ENCODE data around the gene ASTN1.

The ASTN1 gene

GRCh38 chr1:177164380-177165068, at the start of gene ASTN1:
Gene ASTN1, minus strand, starts transcription at chr1:177164712. Its CDS starts 36 bp downstream, at chr1:177164676.
- no peak within 1 kb of the TSS for H3K27ac ChIP-seq (ENCODE audit: low read depth, low read length)
- H3K4me1 ChIP-seq (ENCODE audit: control insufficient read depth in 1 of 2, insufficient read depth in 2 of 2, low read length in 2 of 2) = no peaks in the 10 kb centered on the region
- no peak within 1 kb of the TSS for H3K9ac ChIP-seq (ENCODE audit: low read depth in 1 of 2, low read length in 2 of 2)
- H3K9me3 ChIP-seq (ENCODE audit: control insufficient read depth in 1 of 2, low read length in 2 of 2) = no peaks in the 10 kb centered on the region
- no peaks in the 10 kb centered on the region for H3K36me3 ChIP-seq (ENCODE audit: control insufficient read depth in 1 of 2, insufficient read depth in 2 of 2, low read length in 2 of 2)
- peaks cover 30 to 39% of the 10 kb centered on the region in 2 donors for H3K27me3 ChIP-seq (ENCODE audit: control insufficient read depth in 1 of 2, insufficient read depth in 2 of 2, low read length in 2 of 2)
- no peak within 1 kb of the TSS for H3K4me3 ChIP-seq (ENCODE audit: low read depth in 1 of 2, low read length in 2 of 2)

DNA sequence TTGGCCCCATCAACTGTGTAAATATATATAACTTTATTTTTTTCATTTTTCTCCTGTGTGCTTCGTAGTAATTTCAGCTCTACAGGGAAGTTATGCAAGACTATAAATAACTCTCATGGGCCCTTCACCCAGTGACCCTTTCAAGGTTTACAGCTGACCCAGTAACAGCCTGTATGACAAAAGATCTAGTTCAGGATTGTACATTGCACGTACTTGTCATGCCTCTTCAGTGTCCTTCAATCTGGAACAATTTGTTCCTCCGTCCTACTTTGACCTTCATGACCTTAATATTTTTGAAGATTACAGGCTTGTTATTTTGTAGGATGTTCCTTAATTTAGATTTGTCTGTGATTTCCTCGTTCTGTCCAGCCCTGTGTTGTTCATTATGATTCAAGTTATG, 46.7 kb upstream of the ASTN1 start:
- H3K9ac ChIP-seq (ENCODE audit: low read depth in 1 of 2, low read length in 2 of 2) = no peak overlapping the region
- H3K27me3 ChIP-seq (ENCODE audit: control insufficient read depth in 1 of 2, insufficient read depth in 2 of 2, low read length in 2 of 2) = no peaks in the 10 kb centered on the region
- no peak overlapping the region for H3K4me3 ChIP-seq (ENCODE audit: low read depth in 1 of 2, low read length in 2 of 2)
- H3K4me1 ChIP-seq (ENCODE audit: control insufficient read depth in 1 of 2, insufficient read depth in 2 of 2, low read length in 2 of 2) = no peaks in the 10 kb centered on the region
- H3K36me3 ChIP-seq (ENCODE audit: control insufficient read depth in 1 of 2, insufficient read depth in 2 of 2, low read length in 2 of 2) = no peaks in the 10 kb centered on the region
- H3K9me3 ChIP-seq (ENCODE audit: control insufficient read depth in 1 of 2, low read length in 2 of 2) = no peaks in the 10 kb centered on the region
- H3K27ac ChIP-seq (ENCODE audit: low read depth, low read length) = no peak overlapping the region

DNA sequence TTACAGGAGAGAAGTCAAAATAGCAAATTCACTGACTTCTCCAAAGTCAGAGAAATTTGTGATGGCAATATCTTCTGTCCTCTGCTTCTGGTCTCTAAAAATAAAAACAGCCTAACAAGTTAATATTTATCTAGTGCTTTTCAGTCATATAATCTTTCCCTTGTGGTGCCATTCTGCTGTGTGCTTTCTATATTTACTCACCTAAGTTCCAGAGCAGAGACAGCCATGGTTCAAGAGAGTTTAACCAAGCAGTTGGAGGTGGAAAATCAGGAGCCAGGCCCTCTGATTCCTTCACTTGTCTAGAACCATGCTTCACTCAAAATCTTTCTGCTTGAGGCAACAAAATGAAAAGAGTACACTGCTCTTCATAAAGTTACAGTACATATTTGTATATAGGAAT, 45.6 kb upstream of the ASTN1 start:
- Histone ChIP-seq H3K4me3 (ENCODE audit: low read depth in 1 of 2, low read length in 2 of 2) (no peak overlapping the region), H3K27ac (ENCODE audit: low read depth, low read length) (no peak overlapping the region), H3K4me1 (ENCODE audit: control insufficient read depth in 1 of 2, insufficient read depth in 2 of 2, low read length in 2 of 2) (no peaks in the 10 kb centered on the region)

DNA sequence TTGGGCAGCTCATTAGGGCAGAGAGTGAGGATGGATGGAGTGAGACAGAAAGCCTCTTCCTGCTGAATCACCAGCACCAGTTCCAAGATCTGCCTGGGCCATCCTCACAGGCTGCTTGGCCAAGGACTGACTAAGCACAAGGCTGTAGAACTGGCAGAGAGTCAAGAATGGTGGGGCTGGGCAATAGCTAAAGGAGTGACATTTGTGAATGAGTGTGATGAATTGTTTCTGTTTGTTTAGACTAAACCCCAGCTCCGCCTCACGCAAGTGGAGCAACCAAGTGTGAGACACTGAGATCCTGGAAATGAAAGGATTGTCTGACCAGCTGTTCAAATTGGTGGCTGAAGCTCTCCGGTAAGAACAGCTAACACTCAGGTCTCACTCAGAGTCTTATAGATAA, 44.8 kb upstream of the ASTN1 start:
- H3K9ac ChIP-seq (ENCODE audit: low read depth in 1 of 2, low read length in 2 of 2) = no peak overlapping the region
- H3K27me3 ChIP-seq (ENCODE audit: control insufficient read depth in 1 of 2, insufficient read depth in 2 of 2, low read length in 2 of 2) = no peaks in the 10 kb centered on the region
- H3K4me3 ChIP-seq (ENCODE audit: low read depth in 1 of 2, low read length in 2 of 2) = no peak overlapping the region
- H3K4me1 ChIP-seq (ENCODE audit: control insufficient read depth in 1 of 2, insufficient read depth in 2 of 2, low read length in 2 of 2) = no peaks in the 10 kb centered on the region
- no peaks in the 10 kb centered on the region for H3K36me3 ChIP-seq (ENCODE audit: control insufficient read depth in 1 of 2, insufficient read depth in 2 of 2, low read length in 2 of 2)
- no peaks in the 10 kb centered on the region for H3K9me3 ChIP-seq (ENCODE audit: control insufficient read depth in 1 of 2, low read length in 2 of 2)
- no peak overlapping the region for H3K27ac ChIP-seq (ENCODE audit: low read depth, low read length)

More for the DNA sequence above, 45.6 kb upstream of the ASTN1 start:
- Histone ChIP-seq H3K9ac (ENCODE audit: low read depth in 1 of 2, low read length in 2 of 2) (no peak overlapping the region), H3K36me3 (ENCODE audit: control insufficient read depth in 1 of 2, insufficient read depth in 2 of 2, low read length in 2 of 2) (no peaks in the 10 kb centered on the region), H3K27me3 (ENCODE audit: control insufficient read depth in 1 of 2, insufficient read depth in 2 of 2, low read length in 2 of 2) (no peaks in the 10 kb centered on the region), H3K9me3 (ENCODE audit: control insufficient read depth in 1 of 2, low read length in 2 of 2) (no peaks in the 10 kb centered on the region)

DNA sequence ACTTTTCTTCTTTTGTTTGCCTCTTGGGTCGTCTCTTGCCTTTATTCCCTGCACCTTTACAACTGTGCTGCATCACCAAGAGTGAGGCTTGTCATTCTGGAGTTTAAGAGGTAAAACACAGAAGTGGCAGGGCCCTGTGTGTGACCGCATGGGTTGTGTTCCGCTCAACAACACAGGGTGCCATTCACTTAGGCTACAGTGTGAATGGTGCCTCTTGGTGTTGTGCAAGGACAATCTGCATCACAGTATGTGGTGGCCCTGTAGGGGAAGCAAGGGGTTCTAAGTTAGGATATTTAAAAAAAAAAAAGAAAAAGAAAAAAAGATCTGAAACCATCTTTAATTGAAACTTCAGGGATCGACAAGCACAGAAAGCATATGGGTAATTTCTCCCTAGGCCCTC, 44.4 kb upstream of the ASTN1 start:
- no peak overlapping the region for H3K9ac ChIP-seq (ENCODE audit: low read depth in 1 of 2, low read length in 2 of 2)
- no peak overlapping the region for H3K4me3 ChIP-seq (ENCODE audit: low read depth in 1 of 2, low read length in 2 of 2)
- no peaks in the 10 kb centered on the region for H3K9me3 ChIP-seq (ENCODE audit: control insufficient read depth in 1 of 2, low read length in 2 of 2)
- no peaks in the 10 kb centered on the region for H3K4me1 ChIP-seq (ENCODE audit: control insufficient read depth in 1 of 2, insufficient read depth in 2 of 2, low read length in 2 of 2)
- H3K27me3 ChIP-seq (ENCODE audit: control insufficient read depth in 1 of 2, insufficient read depth in 2 of 2, low read length in 2 of 2) = no peaks in the 10 kb centered on the region
- H3K27ac ChIP-seq (ENCODE audit: low read depth, low read length) = no peak overlapping the region
- H3K36me3 ChIP-seq (ENCODE audit: control insufficient read depth in 1 of 2, insufficient read depth in 2 of 2, low read length in 2 of 2) = no peaks in the 10 kb centered on the region

DNA sequence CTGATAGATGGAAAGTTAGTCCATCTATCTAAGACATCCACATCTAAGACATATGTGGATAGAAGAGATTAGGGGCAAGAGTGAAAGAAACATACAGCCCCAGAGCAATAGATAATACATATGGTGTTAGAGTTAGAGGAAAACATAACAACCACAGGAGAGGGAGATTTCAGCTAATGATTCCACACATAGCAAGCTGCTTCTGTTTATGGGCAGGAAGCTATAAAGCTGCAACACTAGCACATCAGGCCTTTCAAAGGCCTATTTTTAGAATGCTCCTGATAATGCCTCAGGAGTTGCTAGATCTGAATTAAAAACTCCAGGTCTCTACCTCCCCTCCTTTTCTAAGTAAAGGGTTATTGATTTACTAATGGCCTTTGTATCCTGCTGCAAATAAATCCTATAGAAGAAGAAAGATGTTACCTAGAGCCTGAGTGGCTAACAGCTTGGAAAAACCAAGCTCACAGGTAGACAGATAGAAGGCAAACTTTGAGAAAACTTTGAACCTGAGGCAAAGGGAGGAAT, 42.4 kb upstream of the ASTN1 start:
- no peak overlapping the region for H3K27ac ChIP-seq (ENCODE audit: low read depth, low read length)
- no peak overlapping the region for H3K4me3 ChIP-seq (ENCODE audit: low read depth in 1 of 2, low read length in 2 of 2)
- H3K36me3 ChIP-seq (ENCODE audit: control insufficient read depth in 1 of 2, insufficient read depth in 2 of 2, low read length in 2 of 2) = no peaks in the 10 kb centered on the region
- no peaks in the 10 kb centered on the region for H3K4me1 ChIP-seq (ENCODE audit: control insufficient read depth in 1 of 2, insufficient read depth in 2 of 2, low read length in 2 of 2)
- H3K9me3 ChIP-seq (ENCODE audit: control insufficient read depth in 1 of 2, low read length in 2 of 2) = no peaks in the 10 kb centered on the region
- no peaks in the 10 kb centered on the region for H3K27me3 ChIP-seq (ENCODE audit: control insufficient read depth in 1 of 2, insufficient read depth in 2 of 2, low read length in 2 of 2)
- H3K9ac ChIP-seq (ENCODE audit: low read depth in 1 of 2, low read length in 2 of 2) = no peak overlapping the region

DNA sequence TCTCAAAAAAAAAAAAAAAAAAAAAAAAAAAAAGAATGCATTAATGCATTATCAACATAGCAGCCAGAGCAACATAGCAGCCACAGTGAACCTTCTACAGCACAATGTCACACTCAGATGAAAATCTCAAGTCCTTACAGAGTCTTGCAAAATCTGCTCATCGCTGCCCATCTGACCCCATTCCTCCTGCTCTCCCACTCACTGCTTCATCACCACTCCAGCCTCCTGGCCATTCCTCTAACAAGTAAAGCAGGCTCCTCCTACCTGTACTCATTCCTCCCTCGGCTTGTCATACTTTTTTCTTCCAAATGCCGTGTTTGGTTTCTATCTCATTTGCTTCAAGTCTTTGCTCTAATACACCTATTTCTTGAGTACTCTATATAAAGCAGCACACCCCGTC, 35.8 kb upstream of the ASTN1 start:
- H3K9me3 ChIP-seq (ENCODE audit: control insufficient read depth in 1 of 2, low read length in 2 of 2) = no peaks in the 10 kb centered on the region
- H3K27me3 ChIP-seq (ENCODE audit: control insufficient read depth in 1 of 2, insufficient read depth in 2 of 2, low read length in 2 of 2) = no peaks in the 10 kb centered on the region
- no peaks in the 10 kb centered on the region for H3K4me1 ChIP-seq (ENCODE audit: control insufficient read depth in 1 of 2, insufficient read depth in 2 of 2, low read length in 2 of 2)
- no peak overlapping the region for H3K4me3 ChIP-seq (ENCODE audit: low read depth in 1 of 2, low read length in 2 of 2)
- no peak overlapping the region for H3K9ac ChIP-seq (ENCODE audit: low read depth in 1 of 2, low read length in 2 of 2)
- H3K36me3 ChIP-seq (ENCODE audit: control insufficient read depth in 1 of 2, insufficient read depth in 2 of 2, low read length in 2 of 2) = no peaks in the 10 kb centered on the region
- no peak overlapping the region for H3K27ac ChIP-seq (ENCODE audit: low read depth, low read length)

GRCh38 chr1:177198243-177198642, 33.7 kb upstream of the ASTN1 start:
- Histone ChIP-seq H3K4me3 (ENCODE audit: low read depth in 1 of 2, low read length in 2 of 2) (no peak overlapping the region), H3K27me3 (ENCODE audit: control insufficient read depth in 1 of 2, insufficient read depth in 2 of 2, low read length in 2 of 2) (no peaks in the 10 kb centered on the region), H3K9ac (ENCODE audit: low read depth in 1 of 2, low read length in 2 of 2) (no peak overlapping the region), H3K36me3 (ENCODE audit: control insufficient read depth in 1 of 2, insufficient read depth in 2 of 2, low read length in 2 of 2) (no peaks in the 10 kb centered on the region), H3K9me3 (ENCODE audit: control insufficient read depth in 1 of 2, low read length in 2 of 2) (no peaks in the 10 kb centered on the region), H3K4me1 (ENCODE audit: control insufficient read depth in 1 of 2, insufficient read depth in 2 of 2, low read length in 2 of 2) (no peaks in the 10 kb centered on the region), H3K27ac (ENCODE audit: low read depth, low read length) (no peak overlapping the region)

- H3K4me1 ChIP-seq (ENCODE audit: control insufficient read depth in 1 of 2, insufficient read depth in 2 of 2, low read length in 2 of 2) = no peaks in the 10 kb centered on the region
- H3K9me3 ChIP-seq (ENCODE audit: control insufficient read depth in 1 of 2, low read length in 2 of 2) = no peaks in the 10 kb centered on the region
- H3K4me3 ChIP-seq (ENCODE audit: low read depth in 1 of 2, low read length in 2 of 2) = no peak overlapping the region
- no peak overlapping the region for H3K27ac ChIP-seq (ENCODE audit: low read depth, low read length)
- no peaks in the 10 kb centered on the region for H3K36me3 ChIP-seq (ENCODE audit: control insufficient read depth in 1 of 2, insufficient read depth in 2 of 2, low read length in 2 of 2)
- H3K27me3 ChIP-seq (ENCODE audit: control insufficient read depth in 1 of 2, insufficient read depth in 2 of 2, low read length in 2 of 2) = peaks cover 0 to 3% of the 10 kb centered on the region in 2 donors
- no peak overlapping the region for H3K9ac ChIP-seq (ENCODE audit: low read depth in 1 of 2, low read length in 2 of 2)
Observed at GRCh38 chr1:177190308-177190970, 25.9 kb upstream of the ASTN1 start.

GRCh38 chr1:177186639-177187038, 22.1 kb upstream of the ASTN1 start:
- Histone ChIP-seq H3K27ac (ENCODE audit: low read depth, low read length) (no peak overlapping the region), H3K4me3 (ENCODE audit: low read depth in 1 of 2, low read length in 2 of 2) (no peak overlapping the region), H3K9me3 (ENCODE audit: control insufficient read depth in 1 of 2, low read length in 2 of 2) (no peaks in the 10 kb centered on the region), H3K4me1 (ENCODE audit: control insufficient read depth in 1 of 2, insufficient read depth in 2 of 2, low read length in 2 of 2) (peaks cover 0 to 2% of the 10 kb centered on the region in 2 donors), H3K36me3 (ENCODE audit: control insufficient read depth in 1 of 2, insufficient read depth in 2 of 2, low read length in 2 of 2) (no peaks in the 10 kb centered on the region), H3K9ac (ENCODE audit: low read depth in 1 of 2, low read length in 2 of 2) (no peak overlapping the region), H3K27me3 (ENCODE audit: control insufficient read depth in 1 of 2, insufficient read depth in 2 of 2, low read length in 2 of 2) (peaks cover 0 to 4% of the 10 kb centered on the region in 2 donors)
